OCI-LY1 (cell line): ENCODE results near the gene SLC25A34.

Experiments used
- CTCF ChIP-seq: fragments of 200-600 bp; sonication (generic), shearing (Covaris generic); IDR thresholded peaks from 2 replicates; pipeline ENCODE4 v1.5.1; 2017; ENCODE audit warnings: mild to moderate bottlenecking, antibody characterized with exemption, low read length, moderate library complexity, mixed read lengths
- EZH2 ChIP-seq: fragments of 200-600 bp; sonication (generic), shearing (Covaris generic); IDR thresholded peaks from 2 replicates; pipeline ENCODE4 v1.8.0; 2017; ENCODE audit warnings: borderline replicate concordance, mixed run types, mild to moderate bottlenecking, antibody characterized with exemption, low read length, moderate library complexity, mixed read lengths

GRCh38 chr1:15733218-15733725 lies 2.8 kb upstream of the SLC25A34 start:
- TF ChIP-seq CTCF, result no peak
- TF ChIP-seq EZH2, result no peak
